ENCODE data around the gene MSLN. TPM values are rescaled to one million over a fixed set of nuclear protein-coding genes. Genes with fewer than 3 reads are reported as not detected.
A peak's percentile ranks its signal among the peaks of the same experiment; 100 is the strongest.

Gene MSLN
- total and polyA plus RNA-seq, 2 of the 13 experiments (the other 11 are each of a cell fraction or from before 2014, with no cell fraction given) = 2.0 to 2.3 TPM

DNA sequence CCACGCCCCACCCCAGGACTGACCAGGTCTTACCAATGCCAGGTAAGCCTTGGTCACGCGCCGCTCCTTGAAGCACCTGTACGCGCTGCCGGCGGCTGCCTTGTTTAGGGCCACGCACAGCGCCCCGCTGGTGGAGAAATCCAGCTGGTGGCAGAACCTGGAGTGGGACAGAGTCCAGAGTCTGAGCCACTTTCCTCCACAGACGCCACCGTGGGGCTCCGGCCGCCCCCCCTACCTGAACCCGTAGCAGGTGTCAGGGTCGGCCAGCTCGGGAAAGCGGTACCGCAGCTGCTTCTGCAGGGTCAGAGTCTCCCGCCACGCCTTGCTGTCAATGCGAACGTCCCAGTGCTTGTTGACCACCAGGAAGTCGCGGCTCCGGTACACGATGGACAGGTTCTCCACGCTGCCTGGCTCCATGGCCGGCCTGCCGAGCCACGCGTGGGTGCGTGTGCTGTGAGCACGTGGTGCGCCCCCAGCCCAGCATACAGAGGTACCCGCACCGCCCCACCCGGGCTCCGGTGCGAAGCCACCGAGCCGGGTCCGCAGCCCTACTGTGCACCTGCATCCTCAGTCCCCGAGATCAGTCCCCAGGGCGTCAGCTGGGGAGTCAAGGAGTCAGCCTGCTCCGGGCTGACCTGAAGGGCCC lies 26.9 kb downstream of the MSLN start (continued):
- TF ChIP-seq HDAC1 (CRISPR knock-in tag; IDR thresholded peaks at IDR 0.05) (0 out of 2 replicates have a peak, but pooled peaks have one; percentile 49), IRX3 (CRISPR knock-in tag; IDR thresholded peaks at IDR 0.05; ENCODE audit: borderline replicate concordance, low read depth) (no peak), ZFX (CRISPR knock-in tag; IDR thresholded peaks at IDR 0.05; ENCODE audit: low read depth) (no peak; the same call in 1 of the 2 replicates), IKZF4 (CRISPR knock-in tag; IDR thresholded peaks at IDR 0.05; ENCODE audit: borderline replicate concordance, low read depth, not compliant biosample characterization) (no peak), ZKSCAN1 (IDR thresholded peaks at IDR 0.05; ENCODE audit: low read length) (peak; percentile 72), BCL6 (CRISPR knock-in tag; IDR thresholded peaks at IDR 0.05) (no peak), ONECUT2 (CRISPR knock-in tag; IDR thresholded peaks at IDR 0.05) (no peak), GZF1 (CRISPR knock-in tag; IDR thresholded peaks at IDR 0.05) (no peak), DMAP1 (CRISPR knock-in tag; IDR thresholded peaks at IDR 0.05) (no peak; the same call in 1 of the 2 replicates)
- TF ChIP-seq, protein P1, sequence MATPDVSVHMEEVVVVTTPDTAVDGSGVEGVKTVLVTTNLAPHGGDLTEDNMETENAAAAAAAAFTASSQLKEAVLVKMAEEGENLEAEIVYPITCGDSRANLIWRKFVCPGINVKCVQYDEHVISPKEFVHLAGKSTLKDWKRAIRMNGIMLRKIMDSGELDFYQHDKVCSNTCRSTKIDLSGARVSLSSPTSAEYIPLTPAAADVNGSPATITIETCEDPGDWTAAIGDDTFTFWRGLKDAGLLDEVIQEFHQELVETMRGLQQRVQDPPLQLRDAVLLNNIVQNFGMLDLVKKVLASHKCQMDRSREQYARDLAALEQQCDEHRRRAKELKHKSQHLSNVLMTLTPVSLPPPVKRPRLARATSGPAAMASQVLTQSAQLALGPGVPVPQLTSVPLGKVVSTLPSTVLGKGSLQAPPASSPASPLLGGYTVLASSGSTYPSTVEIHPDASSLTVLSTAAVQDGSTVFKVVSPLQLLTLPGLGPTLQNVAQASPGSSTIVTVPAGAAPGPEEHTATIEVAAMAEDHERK (CRISPR knock-in tag; IDR thresholded peaks at IDR 0.05; ENCODE audit: low read depth) = no peak
- TF ChIP-seq, protein P2, sequence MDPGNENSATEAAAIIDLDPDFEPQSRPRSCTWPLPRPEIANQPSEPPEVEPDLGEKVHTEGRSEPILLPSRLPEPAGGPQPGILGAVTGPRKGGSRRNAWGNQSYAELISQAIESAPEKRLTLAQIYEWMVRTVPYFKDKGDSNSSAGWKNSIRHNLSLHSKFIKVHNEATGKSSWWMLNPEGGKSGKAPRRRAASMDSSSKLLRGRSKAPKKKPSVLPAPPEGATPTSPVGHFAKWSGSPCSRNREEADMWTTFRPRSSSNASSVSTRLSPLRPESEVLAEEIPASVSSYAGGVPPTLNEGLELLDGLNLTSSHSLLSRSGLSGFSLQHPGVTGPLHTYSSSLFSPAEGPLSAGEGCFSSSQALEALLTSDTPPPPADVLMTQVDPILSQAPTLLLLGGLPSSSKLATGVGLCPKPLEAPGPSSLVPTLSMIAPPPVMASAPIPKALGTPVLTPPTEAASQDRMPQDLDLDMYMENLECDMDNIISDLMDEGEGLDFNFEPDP (CRISPR knock-in tag; conservative IDR thresholded peaks at IDR 0.05) = no peak
- TF ChIP-seq, protein P3, sequence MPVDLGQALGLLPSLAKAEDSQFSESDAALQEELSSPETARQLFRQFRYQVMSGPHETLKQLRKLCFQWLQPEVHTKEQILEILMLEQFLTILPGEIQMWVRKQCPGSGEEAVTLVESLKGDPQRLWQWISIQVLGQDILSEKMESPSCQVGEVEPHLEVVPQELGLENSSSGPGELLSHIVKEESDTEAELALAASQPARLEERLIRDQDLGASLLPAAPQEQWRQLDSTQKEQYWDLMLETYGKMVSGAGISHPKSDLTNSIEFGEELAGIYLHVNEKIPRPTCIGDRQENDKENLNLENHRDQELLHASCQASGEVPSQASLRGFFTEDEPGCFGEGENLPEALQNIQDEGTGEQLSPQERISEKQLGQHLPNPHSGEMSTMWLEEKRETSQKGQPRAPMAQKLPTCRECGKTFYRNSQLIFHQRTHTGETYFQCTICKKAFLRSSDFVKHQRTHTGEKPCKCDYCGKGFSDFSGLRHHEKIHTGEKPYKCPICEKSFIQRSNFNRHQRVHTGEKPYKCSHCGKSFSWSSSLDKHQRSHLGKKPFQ (CRISPR knock-in tag; IDR thresholded peaks at IDR 0.05; ENCODE audit: insufficient replicate concordance) = no peak
- TF ChIP-seq, protein P4, sequence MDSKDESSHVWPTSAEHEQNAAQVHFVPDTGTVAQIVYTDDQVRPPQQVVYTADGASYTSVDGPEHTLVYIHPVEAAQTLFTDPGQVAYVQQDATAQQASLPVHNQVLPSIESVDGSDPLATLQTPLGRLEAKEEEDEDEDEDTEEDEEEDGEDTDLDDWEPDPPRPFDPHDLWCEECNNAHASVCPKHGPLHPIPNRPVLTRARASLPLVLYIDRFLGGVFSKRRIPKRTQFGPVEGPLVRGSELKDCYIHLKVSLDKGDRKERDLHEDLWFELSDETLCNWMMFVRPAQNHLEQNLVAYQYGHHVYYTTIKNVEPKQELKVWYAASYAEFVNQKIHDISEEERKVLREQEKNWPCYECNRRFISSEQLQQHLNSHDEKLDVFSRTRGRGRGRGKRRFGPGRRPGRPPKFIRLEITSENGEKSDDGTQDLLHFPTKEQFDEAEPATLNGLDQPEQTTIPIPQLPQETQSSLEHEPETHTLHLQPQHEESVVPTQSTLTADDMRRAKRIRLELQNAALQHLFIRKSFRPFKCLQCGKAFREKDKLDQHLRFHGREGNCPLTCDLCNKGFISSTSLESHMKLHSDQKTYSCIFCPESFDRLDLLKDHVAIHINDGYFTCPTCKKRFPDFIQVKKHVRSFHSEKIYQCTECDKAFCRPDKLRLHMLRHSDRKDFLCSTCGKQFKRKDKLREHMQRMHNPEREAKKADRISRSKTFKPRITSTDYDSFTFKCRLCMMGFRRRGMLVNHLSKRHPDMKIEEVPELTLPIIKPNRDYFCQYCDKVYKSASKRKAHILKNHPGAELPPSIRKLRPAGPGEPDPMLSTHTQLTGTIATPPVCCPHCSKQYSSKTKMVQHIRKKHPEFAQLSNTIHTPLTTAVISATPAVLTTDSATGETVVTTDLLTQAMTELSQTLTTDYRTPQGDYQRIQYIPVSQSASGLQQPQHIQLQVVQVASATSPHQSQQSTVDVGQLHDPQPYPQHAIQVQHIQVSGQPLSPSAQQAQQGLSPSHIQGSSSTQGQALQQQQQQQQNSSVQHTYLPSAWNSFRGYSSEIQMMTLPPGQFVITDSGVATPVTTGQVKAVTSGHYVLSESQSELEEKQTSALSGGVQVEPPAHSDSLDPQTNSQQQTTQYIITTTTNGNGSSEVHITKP (CRISPR knock-in tag; IDR thresholded peaks at IDR 0.05; ENCODE audit: low read depth) = no peak
- TF ChIP-seq, protein P5, sequence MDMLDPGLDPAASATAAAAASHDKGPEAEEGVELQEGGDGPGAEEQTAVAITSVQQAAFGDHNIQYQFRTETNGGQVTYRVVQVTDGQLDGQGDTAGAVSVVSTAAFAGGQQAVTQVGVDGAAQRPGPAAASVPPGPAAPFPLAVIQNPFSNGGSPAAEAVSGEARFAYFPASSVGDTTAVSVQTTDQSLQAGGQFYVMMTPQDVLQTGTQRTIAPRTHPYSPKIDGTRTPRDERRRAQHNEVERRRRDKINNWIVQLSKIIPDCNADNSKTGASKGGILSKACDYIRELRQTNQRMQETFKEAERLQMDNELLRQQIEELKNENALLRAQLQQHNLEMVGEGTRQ (IDR thresholded peaks at IDR 0.05; ENCODE audit: low read depth, low read length) = no peak
- TF ChIP-seq, protein P5 (CRISPR knock-in tag; IDR thresholded peaks at IDR 0.05; ENCODE audit: borderline replicate concordance) = no peak
- TF ChIP-seq, protein P6, sequence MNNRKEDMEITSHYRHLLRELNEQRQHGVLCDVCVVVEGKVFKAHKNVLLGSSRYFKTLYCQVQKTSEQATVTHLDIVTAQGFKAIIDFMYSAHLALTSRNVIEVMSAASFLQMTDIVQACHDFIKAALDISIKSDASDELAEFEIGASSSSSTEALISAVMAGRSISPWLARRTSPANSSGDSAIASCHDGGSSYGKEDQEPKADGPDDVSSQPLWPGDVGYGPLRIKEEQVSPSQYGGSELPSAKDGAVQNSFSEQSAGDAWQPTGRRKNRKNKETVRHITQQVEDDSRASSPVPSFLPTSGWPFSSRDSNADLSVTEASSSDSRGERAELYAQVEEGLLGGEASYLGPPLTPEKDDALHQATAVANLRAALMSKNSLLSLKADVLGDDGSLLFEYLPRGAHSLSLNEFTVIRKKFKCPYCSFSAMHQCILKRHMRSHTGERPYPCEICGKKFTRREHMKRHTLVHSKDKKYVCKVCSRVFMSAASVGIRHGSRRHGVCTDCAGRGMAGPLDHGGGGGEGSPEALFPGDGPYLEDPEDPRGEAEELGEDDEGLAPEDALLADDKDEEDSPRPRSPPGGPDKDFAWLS (CRISPR knock-in tag; IDR thresholded peaks at IDR 0.05; ENCODE audit: borderline replicate concordance) = no peak

Measured in HepG2 (cell line).